HUES6 (cell line): ENCODE results near the gene PKD2.

Experiments used
- H3K27ac ChIP-seq: 2 replicates; pipeline ENCODE4 v1.7.0; 2013; ENCODE audit warnings: low read depth, mild to moderate bottlenecking, low read length, inconsistent platforms
- H3K27me3 ChIP-seq: 2 replicates; pipeline ENCODE4 v1.6.1; 2013; ENCODE audit warnings: low read length; ENCODE audit not compliant: control insufficient read depth, insufficient read depth
- H3K36me3 ChIP-seq: 2 replicates; pipeline ENCODE4 v1.6.1; 2013; ENCODE audit warnings: low read length; ENCODE audit not compliant: control insufficient read depth, insufficient read depth
- H3K4me1 ChIP-seq: 2 replicates; pipeline ENCODE4 v1.6.1; 2013; ENCODE audit warnings: low read length; ENCODE audit not compliant: control insufficient read depth, insufficient read depth
- H3K4me3 ChIP-seq: 2 replicates; pipeline ENCODE4 v1.5.1; 2013; ENCODE audit warnings: low read depth, low read length
- H3K9ac ChIP-seq: one replicate; pipeline ENCODE4 v1.6.1; 2013; ENCODE audit warnings: mild to moderate bottlenecking, low read length
- H3K9me3 ChIP-seq: 2 replicates; pipeline ENCODE4 v1.6.1; 2013; ENCODE audit warnings: low read depth, low read length; ENCODE audit not compliant: control insufficient read depth, insufficient read depth

Gene PKD2

DNA sequence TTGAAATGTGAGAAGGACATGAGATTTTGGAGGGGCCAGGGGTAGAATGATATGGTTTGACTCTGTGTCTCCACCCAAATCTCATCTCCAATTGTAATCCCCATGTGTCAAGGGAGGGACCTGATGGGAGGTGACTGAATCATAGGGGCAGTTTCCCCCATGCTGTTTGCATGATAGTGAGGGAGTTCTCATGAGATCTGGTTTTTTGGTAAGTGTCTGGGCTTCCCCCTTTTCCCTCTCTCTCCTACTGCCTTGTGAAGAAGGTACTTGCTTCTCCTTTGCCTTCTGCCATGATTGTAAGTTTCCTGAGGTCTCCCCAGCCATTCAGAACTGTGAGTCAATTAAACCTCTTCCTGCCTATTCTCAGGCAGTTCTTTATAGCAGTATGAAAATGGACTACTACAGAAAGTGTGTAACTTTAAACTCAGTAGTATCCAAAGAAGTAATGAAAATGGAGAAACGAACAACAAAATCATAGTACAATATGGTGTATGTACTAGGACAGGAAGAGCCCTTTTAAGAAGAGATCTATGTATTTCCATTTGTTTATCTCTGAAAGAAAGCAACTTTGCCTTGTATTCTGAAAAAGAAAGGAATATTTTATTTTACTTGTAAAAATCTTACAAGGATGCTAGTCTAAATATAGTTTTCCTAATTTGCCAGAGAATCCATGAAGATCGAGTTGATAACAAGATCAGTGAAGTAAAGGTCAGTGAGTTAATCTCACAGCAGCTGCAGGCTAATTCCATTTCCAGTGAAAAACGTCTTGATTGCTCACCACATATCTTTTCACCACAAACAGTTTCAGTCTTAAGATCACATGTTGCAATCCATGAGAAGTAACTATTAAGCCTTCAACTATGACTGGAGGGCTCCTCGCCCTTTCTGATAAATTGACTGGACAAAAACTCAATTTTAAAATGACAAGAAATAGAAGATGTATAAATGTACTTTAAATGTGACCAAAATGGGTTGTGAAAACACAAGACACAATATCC is 20.5 kb downstream of the PKD2 start:
- Histone ChIP-seq H3K4me3 (no peak overlapping the region), H3K27me3 (no peaks in the 10 kb centered on the region), H3K9me3 (peaks cover 21% of the 10 kb centered on the region), H3K27ac (no peak overlapping the region), H3K9ac (no peak overlapping the region), H3K36me3 (peaks cover 64% of the 10 kb centered on the region), H3K4me1 (no peaks in the 10 kb centered on the region)

DNA sequence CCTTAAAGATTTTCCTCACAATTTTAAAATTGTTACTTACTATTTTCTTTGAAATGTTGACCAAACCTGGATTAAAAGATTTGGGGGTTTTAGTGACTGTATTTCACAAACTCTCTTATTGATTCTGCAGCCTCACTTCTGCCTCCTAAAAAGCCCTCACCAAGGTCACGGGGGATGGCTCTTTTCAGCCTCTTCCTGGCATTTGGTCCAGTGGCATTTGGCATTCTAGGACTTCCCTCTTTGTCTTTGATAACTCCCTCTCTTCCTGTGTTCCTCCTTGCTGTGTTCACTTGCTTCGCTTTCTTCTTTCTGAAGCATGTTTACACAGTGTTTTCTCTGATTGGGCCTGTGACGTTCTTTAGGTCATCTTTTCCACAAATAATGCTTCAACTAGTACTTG is 21.5 kb downstream of the PKD2 start:
- no peaks in the 10 kb centered on the region for H3K4me1 ChIP-seq

DNA sequence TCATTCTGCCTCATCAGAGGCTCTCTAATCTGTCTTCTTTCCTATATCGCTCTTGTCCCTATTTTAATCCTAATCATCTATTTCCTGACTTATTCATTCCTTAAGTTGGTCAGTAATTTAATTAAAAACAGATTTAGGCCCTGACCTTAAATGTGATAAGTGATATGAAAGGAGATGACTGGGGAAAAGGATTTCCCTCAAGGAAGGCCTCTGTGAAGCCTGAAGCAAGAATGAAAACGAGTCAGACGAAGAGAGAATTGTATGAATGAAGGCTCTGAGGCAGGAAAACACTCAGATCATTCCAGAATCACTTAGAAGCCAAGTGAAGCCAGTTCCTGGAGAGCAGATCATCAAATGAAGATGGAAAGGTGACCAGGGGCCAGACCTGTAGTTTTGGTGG is 22.1 kb downstream of the PKD2 start:
- Histone ChIP-seq H3K9ac (no peak overlapping the region), H3K27ac (no peak overlapping the region), H3K36me3 (peaks cover 58% of the 10 kb centered on the region), H3K4me1 (no peaks in the 10 kb centered on the region), H3K9me3 (peaks cover 21% of the 10 kb centered on the region), H3K4me3 (no peak overlapping the region), H3K27me3 (no peaks in the 10 kb centered on the region)

More for the DNA sequence above, 21.5 kb downstream of the PKD2 start:
- Histone ChIP-seq H3K9me3 (peaks cover 21% of the 10 kb centered on the region), H3K9ac (no peak overlapping the region), H3K27ac (no peak overlapping the region), H3K27me3 (no peaks in the 10 kb centered on the region), H3K4me3 (no peak overlapping the region), H3K36me3 (peaks cover 58% of the 10 kb centered on the region)

DNA sequence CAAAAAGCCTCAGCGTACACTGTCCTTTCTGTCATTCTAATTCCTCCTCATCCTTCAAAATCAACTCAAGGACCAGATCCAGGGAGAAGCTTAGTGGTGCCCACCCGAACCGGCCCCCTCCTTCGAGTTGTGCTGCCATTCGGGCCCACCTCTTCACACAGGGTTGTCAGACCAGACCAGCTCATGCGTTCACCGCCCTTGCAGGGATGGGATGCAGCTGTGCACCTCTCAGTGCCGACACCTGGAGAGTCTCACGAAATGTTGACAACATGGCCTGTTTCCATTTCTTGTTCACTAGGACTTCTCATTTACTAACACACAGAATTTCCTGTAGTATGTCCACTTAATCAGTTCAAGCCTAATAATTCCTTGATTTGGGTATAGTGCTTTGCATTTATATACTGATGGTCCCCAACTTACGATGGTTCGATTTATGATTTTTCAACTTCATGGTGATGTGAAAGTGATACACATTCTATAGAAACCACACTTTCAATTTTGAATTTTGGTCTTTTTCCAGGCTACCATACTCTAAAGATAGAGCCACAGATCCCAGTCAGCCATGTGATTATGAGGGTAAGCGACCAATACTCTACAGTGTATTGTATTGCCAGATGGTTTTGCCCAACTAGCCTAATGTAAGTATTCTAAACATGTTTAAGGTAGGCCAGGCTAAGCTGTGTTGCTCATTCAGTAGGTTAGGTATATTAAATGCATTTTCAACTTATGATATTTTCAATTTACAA is 23.3 kb downstream of the PKD2 start:
- Histone ChIP-seq H3K9ac (no peak overlapping the region), H3K9me3 (peaks cover 12% of the 10 kb centered on the region), H3K27ac (no peak overlapping the region), H3K4me1 (no peaks in the 10 kb centered on the region), H3K4me3 (no peak overlapping the region), H3K27me3 (no peaks in the 10 kb centered on the region), H3K36me3 (peaks cover 58% of the 10 kb centered on the region)

DNA sequence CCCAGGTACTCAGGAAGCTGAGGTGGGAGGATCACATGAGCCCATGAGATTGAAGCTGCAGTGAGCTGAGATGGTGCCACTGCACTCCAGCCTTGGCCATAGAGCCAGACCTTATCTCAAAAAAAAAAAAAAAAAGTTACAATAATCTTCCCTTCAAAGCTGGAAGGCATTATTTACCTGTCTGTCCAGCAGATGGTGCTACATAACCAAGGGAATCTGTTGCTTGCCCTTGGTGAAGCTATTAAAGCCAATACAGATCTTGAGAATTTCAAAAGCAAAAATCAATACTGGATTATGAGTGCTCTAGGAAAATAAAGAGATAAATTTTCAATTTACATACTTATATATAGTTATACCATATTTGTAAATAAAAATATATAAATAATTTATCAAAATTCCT is 25.9 kb downstream of the PKD2 start:
- no peaks in the 10 kb centered on the region for H3K9me3 ChIP-seq
- H3K9ac ChIP-seq = no peak overlapping the region
- peaks cover 68% of the 10 kb centered on the region for H3K36me3 ChIP-seq
- H3K27me3 ChIP-seq = no peaks in the 10 kb centered on the region
- H3K4me1 ChIP-seq = no peaks in the 10 kb centered on the region
- no peak overlapping the region for H3K27ac ChIP-seq
- H3K4me3 ChIP-seq = no peak overlapping the region

DNA sequence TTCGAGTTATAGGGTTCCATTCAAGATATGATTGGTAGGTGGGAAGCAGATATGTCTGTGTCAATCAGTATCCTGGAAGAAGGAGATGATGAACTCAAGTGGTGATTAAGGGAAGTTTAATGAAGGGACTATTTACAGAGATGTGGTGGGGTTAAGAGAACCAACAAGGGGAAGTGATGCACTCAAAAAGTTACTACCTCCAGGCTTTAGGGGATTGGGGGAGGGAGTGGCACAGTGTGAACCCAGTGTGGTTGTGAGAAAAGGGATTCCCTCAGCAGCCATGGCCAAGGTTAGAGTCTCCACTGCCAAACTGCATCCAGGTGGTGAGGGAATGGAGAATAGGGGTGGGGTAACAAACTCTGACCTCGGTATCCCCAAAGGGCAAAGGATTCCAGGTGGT is 27.9 kb downstream of the PKD2 start:
- Histone ChIP-seq H3K36me3 (peaks cover 77% of the 10 kb centered on the region), H3K4me1 (no peaks in the 10 kb centered on the region), H3K9ac (no peak overlapping the region), H3K27me3 (no peaks in the 10 kb centered on the region), H3K4me3 (no peak overlapping the region), H3K27ac (no peak overlapping the region), H3K9me3 (no peaks in the 10 kb centered on the region)

DNA sequence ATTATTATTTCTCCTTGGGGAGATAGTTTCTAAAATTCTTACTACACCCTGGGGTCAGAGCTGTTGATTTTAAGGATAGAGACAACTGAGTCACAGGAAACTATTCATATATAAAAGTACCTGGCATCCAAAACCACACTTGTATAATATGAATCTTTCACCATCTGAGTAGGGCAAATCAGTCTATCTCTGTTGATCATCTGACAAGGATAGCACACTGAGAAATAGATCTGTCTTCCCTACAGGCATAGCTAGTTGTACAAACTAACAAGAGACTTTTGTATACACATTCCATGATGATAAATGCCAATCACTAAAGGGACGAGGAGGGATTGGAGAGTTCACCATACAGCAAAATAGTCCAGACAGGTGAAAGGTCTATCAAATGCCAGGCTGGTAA is 30.0 kb downstream of the PKD2 start:
- Histone ChIP-seq H3K27me3 (no peaks in the 10 kb centered on the region), H3K9ac (no peak overlapping the region), H3K27ac (no peak overlapping the region), H3K36me3 (peaks cover 87% of the 10 kb centered on the region), H3K4me1 (no peaks in the 10 kb centered on the region), H3K9me3 (no peaks in the 10 kb centered on the region), H3K4me3 (no peak overlapping the region)

DNA sequence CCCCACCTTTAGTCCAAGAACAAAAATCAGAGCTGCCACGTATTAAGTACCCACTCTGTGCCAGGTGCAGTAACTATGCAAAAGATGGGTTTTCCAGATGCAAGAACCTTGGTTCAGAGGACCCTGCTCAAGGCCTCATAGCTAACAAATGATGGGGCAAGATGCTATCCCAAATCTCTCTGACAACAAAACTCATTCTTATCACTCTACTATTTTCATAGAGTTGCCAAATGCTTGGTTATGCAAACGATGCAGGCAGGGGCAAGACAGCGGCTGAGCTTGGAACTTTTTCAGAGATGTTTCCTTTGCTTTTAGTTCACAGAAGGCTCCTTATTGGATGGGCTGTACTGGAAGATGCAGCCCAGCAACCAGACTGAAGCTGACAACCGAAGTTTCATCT is 30.5 kb downstream of the PKD2 start:
- no peaks in the 10 kb centered on the region for H3K9me3 ChIP-seq
- peaks cover 87% of the 10 kb centered on the region for H3K36me3 ChIP-seq
- H3K4me3 ChIP-seq = no peak overlapping the region
- H3K9ac ChIP-seq = no peak overlapping the region
- no peak overlapping the region for H3K27ac ChIP-seq
- no peaks in the 10 kb centered on the region for H3K4me1 ChIP-seq
- H3K27me3 ChIP-seq = no peaks in the 10 kb centered on the region

DNA sequence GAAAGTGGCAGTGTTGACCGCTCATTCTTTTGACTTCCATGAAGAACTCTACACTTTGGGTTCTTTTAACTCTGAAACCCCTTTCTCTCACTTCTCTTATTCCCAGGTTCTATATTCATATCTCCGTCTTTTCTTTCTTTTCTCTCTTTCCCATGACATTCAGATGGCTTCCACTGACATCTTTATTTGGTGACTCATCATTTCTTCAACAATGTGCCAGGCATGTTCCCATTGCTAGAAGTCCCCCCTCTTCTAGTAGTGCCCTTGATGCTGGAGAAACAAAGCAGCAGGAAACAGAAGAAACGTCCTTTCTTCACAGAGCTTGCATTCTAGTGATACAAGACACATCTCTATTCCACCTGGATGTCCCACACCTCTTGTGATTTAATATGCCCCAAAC is 33.3 kb downstream of the PKD2 start:
- Histone ChIP-seq H3K4me1 (no peaks in the 10 kb centered on the region), H3K4me3 (no peak overlapping the region), H3K9me3 (no peaks in the 10 kb centered on the region), H3K27me3 (no peaks in the 10 kb centered on the region), H3K9ac (no peak overlapping the region), H3K27ac (no peak overlapping the region), H3K36me3 (peaks cover 100% of the 10 kb centered on the region)

DNA sequence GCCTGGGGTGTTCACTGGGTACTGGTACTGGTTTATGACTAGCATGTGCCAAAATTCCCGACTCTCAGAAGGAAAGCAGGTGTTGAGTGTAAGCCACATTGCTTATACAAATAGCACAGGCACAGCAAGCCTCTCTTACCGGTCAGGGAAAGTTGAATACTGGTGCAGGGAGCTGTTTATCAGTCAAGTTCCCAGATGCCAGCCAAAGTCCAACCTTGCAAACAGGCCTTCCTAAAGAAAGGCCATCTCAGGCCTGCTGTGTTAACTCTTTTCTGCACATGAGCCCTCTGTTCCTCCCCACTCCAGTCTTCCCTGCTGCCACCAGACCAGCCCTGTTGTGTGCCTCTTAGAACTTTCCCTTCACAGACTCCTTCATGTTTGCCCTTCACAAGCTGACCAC is 34.2 kb downstream of the PKD2 start:
- H3K36me3 ChIP-seq = peaks cover 100% of the 10 kb centered on the region
- no peak overlapping the region for H3K4me3 ChIP-seq
- no peak overlapping the region for H3K27ac ChIP-seq
- H3K9ac ChIP-seq = no peak overlapping the region
- no peaks in the 10 kb centered on the region for H3K4me1 ChIP-seq
- no peaks in the 10 kb centered on the region for H3K9me3 ChIP-seq
- H3K27me3 ChIP-seq = no peaks in the 10 kb centered on the region

DNA sequence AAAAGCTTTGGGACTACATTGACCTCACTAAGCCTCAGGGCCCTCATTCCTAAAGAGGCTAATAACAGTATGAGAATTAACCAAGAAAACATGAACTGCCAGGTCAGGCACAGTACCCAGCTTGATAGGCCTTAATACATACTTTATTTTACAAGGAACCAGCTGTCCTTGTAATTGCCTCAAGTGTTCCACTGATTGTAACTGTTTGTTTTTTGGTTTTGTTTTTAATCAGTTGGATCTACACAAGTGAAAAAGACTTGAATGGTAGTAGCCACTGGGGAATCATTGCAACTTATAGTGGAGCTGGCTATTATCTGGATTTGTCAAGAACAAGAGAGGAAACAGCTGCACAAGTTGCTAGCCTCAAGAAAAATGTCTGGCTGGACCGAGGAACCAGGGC is 35.6 kb downstream of the PKD2 start:
- Histone ChIP-seq H3K4me3 (no peak overlapping the region), H3K9me3 (no peaks in the 10 kb centered on the region), H3K9ac (no peak overlapping the region), H3K4me1 (no peaks in the 10 kb centered on the region), H3K27ac (no peak overlapping the region), H3K36me3 (peaks cover 96% of the 10 kb centered on the region), H3K27me3 (no peaks in the 10 kb centered on the region)
